NOMO-1 treated with dmso at 0.1 percent for 144 hours (cell line): ENCODE results near the gene MICAL2.

Experiments used
- DNase-seq: peaks from one replicate; lab custom pipeline; 2025; ENCODE audit not compliant: unreplicated experiment; lab: John Stamatoyannopoulos, UW

MICAL2 gene

DNA sequence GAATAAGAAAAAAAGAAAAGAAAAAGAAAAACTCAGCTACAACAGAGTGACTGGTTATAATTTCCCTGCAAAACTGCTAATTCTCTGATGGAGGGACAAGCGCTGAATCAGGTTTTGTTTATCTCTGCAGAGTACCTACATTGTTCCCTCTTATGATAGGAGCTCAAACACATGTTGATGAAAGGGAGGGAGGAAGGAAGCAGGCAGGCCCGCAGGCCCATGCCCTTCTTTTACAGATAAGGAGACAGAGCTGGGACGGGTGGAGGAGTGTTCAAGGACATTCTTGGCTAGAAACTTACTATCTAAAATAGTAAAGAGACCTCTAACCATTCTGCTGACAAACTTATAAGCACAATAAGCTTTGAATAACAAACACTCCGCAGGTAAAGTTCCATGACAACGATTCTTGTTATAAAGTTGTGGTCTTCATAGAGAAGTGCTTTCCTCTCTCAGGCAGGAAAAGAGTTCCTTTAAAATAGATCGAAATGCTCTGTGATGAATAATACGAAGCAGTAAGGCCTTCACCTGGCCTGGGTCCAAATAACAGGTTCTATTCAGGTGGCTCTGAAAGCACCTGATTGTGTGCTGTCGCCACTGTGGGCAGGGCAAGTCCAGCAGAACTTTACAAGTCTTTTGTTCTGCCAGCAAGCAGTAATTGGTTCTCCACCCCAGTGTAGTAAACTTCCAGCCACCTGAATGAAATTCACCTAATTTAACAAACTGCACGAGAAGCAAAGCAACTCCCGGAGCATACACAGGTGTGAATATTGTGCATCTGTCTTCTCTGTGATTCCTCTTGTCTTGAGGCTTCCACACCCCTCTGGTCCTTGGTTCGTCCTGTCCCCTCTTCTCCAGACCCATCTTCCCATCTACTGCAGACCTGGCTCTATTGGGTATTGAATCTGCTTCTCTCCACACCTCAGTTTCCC, 15.3 kb upstream of the MICAL2 start:
- no peak for DNase-seq

DNA sequence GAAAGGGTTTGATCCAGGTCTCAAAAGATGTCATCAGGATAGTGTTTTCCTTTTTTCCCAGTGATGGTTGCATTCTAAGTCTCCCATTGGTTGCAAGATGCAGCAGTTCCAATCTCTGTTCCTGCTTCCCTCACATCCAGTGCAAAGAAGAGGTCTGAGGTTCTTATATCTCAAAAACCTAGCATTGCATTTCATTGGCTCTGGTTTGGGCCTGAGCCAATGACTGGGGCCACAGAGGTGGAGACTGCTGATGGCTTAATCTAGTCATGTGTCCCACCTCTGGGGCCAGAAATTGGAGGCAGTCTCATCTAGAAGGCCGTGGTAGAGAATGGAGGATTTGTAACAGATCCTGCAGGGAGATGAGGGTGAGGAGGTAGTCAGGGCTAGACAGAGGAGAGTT, 13.2 kb upstream of the MICAL2 start:
- no peak for DNase-seq

DNA sequence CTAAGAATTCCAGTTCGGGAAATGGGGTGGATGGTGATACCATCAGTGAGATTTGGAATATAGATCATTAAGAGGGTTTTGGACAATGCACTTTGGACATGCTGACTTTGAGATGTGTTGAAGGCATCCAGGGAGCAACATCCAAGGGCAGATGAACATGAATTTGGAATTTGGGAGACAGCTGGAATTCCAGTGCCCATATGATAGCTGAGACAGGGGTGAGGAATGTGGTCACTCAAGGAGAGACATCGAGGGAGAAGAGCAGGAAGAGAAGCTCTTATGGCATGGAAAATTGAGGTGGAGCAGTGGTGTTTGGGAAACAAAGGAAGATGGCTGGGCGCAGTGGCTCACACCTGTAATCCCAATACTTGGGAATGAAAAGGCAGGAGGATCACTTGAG, 11.8 kb upstream of the MICAL2 start:
- no peak for DNase-seq

DNA sequence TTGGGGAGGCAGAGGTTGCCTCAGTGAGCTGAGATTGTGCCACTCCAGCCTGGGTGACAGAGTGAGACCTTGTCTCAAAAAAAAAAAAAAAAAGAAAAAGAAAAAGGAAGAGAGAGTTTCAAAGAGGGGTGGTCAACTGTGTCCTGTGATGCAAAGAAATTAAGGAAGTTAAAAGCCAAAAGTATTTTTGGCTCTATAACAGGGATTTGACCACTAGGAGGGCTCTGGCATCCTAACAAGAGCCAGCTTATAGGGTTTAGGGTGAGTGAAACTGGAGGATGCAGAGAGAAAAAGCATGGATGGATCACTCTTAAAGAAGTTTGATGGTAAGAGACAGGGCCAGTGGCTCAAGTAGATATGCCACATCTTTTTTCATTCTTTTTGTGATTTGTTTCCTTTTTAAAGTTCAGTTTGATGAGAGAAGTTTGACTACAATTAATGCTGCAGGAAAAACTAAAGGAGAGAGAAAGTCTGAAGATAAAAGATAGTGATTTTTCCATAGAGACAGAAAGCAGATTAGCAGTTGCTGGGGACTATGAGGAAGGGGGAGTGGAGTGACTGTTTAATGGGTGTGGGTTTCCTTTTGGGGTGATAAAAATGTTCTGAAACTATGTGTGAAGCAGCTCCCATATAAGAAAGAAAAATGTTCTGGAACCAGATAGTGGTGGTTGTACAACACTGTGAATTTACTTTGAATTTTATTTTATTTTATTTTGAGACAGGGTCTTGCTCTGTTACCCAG, 11.1 kb upstream of the MICAL2 start:
- DNase-seq, result peak; percentile 49

DNA sequence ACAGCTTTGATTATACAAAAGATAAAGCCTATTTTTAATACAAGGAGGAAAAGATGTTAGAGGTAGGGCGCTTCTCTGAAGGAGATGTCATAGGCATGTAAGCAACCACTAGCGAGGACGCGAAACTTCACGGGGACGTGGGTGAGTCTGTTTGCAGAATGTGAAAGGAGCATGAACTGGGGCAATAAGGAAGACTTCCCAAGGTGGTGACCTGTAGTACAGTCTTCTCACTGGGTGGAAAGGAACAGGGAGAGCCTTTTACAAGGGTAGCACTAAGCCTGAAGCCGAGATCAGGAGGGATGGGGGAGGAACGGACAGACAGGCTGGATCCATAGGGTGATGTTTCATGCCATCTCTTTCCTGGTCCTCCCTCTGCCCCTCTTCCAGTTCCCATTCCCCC, 10.0 kb upstream of the MICAL2 start:
- no peak for DNase-seq

DNA sequence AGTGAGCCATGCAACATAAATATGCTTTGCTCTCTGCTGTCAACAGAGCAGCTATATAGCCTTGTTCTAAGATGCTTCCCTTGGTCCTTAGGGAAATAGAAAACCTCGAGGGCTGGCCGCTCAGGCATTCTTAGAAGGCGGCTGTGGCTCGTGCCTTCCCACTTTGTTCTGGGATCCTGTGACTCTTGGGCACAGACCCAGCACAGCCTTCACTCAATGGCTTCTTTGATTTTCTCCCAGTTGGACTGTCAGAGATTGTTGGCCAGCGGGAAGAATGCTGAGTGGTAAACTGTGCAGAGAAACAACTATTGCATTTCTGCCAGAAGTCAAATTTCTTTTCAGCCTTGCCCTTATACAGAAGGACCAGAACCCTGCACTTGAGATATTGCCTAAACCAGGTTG, 9.5 kb upstream of the MICAL2 start:
- DNase-seq, result no peak

DNA sequence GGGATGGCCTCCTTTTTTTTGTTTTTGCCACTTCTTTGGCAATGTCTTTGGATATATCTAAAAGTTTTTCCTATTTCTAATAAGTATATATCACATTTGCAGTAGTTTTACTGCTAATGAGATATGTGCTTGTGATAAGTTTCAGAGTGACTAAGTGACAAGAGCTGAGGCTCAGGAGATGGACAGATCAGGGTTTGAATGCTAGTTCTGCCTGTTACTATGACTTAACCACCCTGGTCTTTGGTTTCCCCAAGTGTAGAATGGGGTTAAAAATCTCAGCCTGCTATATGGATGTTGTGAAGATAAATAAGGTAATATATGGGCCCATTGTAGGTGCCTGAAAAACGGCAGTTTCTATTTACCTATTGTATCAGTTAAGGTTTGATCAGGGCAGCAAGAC, 9.1 kb upstream of the MICAL2 start:
- DNase-seq, result no peak

DNA sequence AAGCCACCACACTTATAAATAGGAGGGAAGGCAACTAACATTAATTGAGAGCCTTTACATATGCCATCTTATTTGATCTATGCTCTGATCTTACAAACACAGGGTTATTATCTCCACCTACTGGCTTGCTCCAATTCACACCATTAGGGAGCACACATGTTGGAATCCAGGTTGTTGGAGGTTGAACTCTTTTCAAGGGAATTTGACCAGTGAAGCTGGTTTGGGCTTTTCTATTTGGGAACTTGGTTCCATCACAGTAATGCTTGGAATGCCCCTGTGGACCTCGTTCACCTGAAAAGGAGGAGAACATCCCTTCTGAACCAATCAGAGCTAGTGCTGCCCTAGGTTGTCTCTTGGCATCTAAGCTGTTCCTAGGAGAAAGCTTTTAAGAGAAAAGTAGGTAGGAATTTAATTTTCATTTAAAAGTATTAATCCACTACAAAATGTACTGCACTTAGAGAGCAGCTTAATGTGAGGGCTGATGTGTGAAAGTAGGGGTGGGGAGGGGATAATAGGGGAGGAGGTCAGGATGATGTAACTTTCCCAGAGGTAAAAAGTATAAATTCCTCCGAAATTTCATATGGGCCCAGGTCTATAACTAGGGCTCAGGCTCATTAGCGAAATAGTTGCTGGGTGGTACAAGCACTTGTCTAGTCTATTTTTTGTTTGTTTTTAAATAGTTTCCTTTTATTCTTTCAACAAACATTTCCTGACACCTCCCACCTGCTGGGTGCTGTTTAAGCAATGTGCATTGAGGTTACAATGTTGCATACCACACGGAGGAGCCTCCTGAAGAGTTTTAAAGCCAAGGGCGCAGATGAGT, 7.6 kb upstream of the MICAL2 start:
- DNase-seq, result no peak

DNA sequence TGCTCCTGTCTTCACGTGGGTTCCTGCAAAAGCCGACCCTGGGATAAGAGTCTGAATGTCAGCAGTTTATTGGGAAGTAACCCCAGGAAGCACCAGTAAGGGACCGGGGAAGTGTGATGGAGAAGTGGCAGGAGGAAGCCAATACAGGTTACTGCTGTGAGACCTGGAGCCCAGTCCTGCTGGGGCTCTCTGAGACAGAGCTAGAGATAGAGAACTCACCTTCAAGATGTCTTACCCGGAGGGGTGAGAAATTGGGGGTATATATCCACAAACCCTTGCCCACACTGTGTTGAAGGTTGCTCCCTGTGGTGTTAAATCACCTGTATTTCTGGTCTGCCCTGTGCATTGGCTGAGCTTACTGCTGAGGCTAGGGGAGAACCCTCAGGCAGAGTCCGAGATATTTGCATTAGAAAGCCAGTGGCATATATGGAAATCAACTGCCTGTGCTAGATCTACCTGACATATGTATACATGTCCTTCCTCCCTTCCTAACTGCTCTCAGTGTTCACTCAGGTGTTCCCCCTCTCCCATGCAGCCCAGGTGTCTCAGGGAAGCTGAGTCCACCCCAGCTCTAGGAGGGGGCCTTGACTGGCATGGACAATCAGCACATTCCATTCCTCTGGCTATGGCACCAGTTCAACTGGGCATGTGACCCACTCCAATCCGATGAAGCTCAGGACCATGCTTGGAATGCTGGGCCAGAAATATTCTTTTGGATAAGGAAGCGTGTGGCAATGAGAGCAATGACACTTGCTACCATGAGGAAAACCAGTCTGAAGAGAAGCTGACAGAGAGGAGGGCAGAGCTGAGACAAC, 6.8 kb upstream of the MICAL2 start:
- no peak for DNase-seq

DNA sequence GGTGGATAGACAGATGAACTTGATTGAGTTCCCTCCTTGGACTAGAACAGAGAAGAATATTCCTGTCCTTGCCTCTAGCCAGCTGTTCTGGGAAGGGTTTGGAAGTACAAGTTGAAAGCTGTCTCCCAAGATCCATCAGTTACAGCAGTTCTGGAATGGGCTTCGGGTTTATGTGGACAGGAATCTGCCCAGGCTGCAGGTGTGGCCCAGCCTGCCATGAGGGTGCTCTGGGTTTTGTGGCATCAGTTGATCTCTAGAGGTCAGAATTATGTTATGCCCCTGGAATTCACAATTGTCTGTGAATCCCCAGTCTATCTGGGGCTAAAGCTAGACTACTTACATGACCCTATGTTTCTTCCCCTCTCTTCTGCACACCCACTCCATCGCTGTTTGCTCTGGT, 4.9 kb upstream of the MICAL2 start:
- DNase-seq, result no peak

DNA sequence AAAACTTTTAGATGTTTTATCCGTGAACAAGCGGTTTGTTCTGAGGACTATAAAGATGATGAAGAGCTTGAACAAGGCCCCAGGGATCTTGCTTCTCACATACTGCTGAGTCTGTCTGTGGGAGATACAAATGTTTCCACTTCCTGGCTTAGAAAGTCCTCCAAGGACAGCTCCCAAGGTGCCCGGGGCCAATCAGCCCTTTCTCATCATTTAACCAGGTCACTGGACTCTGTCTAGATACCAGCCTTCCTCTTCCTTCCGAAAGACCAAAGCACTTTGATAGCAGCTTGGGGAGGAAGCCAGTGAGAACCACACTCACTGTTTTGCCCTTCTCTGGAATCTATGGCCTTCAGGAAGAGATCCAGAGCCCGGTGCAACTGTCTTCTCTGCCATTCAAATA, 4.3 kb upstream of the MICAL2 start:
- DNase-seq, result no peak

DNA sequence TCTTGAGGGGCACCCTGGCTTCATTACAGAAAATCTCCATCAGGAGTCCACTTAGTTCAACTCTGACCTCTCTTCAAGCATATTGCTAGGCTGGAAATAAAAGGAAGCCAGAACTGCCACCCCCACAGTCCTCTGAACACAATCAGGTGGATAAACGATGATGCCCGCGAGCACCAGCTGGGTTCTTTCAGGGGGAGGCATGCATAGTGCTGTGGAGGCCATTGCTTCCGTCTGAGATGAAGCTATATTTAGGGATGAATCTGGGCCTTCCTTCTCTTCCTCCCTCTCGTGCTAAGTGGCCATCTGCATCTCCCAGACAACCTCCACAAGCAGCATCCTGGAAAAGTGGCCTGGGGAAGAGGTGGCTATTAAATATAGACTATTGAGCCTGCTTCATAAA, 3.9 kb upstream of the MICAL2 start:
- no peak for DNase-seq

DNA sequence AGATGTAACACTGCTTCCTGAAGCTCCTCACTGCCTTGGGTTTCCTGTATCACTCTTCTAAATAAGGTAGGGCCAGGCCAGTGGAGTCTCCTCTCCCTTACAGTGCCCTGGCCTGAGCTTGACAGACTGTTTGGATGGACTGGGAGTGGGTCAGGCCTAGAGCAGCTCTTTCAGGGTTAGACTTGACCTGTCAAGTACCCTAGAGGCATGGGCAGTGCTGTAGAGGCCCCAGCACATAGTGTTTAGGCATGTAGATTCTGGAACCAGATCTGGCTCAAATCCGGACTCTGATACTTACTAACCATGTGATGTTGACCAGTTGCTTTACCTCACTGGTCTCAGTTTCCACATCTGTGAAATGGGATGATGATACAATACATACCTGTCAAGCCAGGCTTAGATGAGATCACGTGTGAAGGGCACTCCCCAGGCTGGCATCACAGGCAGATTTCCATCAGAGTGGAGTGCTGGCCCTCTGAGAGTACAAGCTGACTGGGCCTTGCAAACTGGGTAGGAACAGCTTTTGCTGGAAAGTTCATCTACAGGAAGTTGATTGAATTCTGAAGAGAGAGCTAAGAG, 1.4 kb upstream of the MICAL2 start:
- DNase-seq, result no peak

DNA sequence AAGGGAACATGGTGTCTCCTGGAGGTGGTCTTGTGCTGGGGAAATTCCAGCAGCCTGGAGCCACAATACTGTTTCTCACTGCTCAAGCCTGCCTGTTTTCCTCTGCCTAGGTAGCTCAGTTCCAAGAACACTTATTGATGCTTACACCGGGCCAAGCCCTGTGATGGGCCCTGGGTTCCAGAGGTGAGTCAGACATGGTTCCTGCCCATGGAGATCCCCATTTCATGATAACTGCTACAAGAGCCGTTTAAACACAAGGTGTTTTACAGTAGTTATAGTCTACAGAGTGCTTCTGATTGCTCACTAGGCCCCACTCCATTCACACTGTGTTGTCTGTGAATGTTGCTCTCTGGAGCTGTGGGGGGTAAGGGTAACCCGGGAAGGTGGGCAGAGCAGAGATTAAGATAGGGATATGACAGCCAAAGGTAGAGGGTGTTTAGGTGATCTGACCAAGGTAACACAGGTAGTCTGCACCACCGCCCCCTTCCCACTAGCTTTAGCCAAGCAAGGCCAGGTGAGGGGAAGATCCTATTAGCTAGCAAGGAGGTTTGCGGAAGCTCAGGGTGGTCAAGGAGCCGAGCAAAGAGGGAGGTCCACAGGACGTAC, 696 bp upstream of the MICAL2 start:
- DNase-seq, result no peak

DNA sequence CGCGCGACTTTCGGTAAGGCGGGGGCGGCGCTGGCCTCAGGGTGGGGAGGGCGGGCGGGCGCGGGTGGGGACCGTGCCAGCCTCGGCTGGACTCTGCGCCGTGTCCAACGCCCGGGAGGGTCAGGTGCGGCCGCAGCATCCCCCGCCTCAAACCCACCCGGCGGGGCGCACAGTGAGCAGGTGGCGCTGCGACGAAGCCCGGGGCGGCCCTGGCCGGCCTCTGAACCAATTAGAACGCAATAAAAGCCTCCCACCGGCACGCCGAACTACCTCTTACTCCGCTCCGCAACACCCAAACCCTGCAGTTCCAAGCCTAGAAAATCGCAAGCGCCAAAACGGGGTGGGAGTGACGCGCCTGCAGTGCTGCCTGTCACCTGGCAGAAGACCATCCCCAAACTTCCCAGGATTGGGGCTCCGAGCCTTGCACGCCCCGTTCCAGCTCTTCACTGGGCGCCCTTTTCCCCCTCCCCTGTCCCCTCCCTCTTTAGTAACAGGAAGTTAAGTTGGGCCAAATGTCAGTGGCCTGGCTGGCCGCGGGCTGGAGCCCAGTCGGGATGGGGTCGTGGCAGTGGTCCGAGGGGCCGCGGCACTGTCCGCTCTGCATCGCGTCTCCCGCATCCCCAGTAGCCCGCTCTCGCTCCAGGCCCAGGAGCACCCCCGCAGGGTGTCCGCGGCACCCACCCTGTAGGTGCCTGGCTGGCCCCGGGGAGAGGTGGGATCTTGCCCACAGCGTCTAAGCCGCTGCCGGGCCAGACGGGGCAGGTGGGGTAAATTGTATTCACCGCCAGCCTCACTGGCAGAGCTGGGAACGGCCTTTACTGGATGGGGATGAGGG, 541 bp downstream of the MICAL2 start:
- peak; percentile 59 for DNase-seq

DNA sequence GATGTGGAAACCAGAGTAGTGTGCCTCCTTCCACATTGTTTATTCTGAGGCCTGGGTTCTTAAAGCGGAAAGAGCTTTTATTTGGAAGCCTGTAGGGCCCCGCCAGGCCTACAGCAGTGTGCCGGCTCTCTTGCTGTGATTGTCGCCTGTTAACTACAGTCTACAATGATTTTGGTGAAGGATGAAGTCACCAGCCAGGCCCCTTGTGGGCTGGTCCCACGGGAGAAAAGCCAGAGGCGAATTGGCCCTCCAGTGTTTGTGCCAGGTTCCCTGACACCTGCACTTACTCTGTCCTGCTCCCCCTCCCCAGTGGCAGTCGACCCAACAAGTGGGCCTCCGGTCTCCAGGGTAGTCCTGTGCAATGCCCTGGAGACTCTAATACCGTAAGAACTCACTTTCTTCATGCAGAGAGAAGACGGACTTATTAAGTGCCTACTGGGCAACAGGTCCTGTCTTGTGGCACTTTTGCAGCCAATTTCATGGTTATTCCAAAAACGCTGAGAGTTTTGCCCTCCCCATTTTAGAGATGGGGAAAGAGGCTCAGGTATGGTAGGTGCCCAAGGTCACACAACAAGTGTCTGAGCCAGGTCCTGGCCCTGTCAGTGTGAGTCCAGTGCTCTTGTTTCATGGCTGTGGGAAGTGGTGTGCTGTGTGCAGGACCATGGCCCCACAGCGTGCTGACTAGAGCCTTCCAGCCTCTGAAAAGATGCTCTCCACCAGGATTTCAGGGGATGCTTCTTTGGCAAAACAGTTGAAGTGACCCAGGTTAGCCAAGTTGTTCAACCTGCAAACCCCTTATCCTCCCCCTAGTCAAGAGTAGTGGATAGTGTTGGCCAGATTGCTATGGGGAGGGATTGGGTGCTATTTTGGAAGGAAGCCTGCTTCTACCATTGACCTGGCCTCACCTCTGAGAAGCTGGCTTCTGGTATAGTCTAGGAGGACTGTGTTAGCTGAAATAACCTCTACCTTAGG, 1.4 kb downstream of the MICAL2 start:
- no peak for DNase-seq

DNA sequence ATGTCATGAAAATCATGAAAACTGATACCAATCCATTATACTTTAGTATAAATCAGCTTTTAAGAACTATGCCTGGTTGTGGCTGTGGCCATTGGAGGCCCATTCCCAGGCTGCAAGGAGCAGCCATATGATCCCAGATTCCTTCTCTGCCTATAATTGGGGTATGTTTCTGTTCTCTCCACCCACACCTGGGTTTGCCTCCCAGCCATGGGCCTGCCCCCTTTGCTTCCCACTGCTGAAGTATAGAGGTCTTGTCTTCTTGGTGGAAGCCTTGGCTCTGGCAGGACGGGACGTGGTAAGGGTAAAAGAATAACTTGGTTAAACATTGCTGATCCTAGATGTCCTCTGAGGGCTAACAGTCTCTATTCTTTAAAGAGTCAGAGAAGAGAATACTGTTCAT, 2.4 kb downstream of the MICAL2 start:
- no peak for DNase-seq

DNA sequence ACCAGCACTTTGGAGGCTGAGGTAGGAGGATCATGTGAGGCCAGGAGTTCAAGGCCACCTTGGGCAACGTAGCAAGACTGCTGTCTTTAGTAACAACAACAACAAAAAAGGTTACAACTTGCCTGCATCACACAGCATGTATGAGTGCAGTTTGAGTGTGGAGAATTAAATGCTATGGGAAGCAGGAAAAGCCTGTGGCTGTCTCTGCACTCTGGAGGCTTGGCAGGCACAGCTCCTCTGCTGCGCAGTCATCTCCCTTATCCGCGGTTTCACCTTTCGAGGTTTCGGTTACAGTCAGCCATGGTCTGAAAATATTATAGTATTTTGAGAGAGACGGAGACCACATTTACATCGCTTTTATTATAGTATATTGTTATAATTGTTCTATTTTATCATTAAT, 2.9 kb downstream of the MICAL2 start:
- no peak for DNase-seq
